Astrocyte (in vitro differentiated cells and primary cell): ENCODE data around the gene CYP46A1.

Source experiments
- CTCF ChIP-seq: IDR thresholded peaks from 2 replicates; pipeline ENCODE4 v1.5.1; 2011; ENCODE audit warnings: low read depth, mild to moderate bottlenecking, inconsistent platforms, low read length, moderate library complexity; ENCODE audit not compliant: insufficient read depth
- EZH2 ChIP-seq: IDR thresholded peaks from 2 replicates; pipeline ENCODE4 v1.6.1; 2012; ENCODE audit warnings: mild to moderate bottlenecking, low read length, inconsistent platforms; ENCODE audit not compliant: insufficient read depth

GRCh38 chr14:99755629-99756603, 71.8 kb downstream of the CYP46A1 start:
- TF ChIP-seq CTCF (no peak), EZH2 (no peak)
